Measurements from ENCODE around the gene TOMM7. TPM values are rescaled to one million over a fixed set of nuclear protein-coding genes. Genes with fewer than 3 reads are reported as not detected.

TOMM7 gene
- total and polyA plus RNA-seq, 9 of the 15 experiments (the other 6 are each of a cell fraction or from before 2014, with no cell fraction given): 283 to 1,717 (median 638) TPM

- no peak for TF ChIP-seq HSF4 (CRISPR knock-in tag; IDR thresholded peaks at IDR 0.05; ENCODE audit: borderline replicate concordance)
- TF ChIP-seq GABPB2 (CRISPR knock-in tag; conservative IDR thresholded peaks at IDR 0.05): no peak
- TF ChIP-seq E2F5 (CRISPR knock-in tag; IDR thresholded peaks at IDR 0.05): no peak
- no peak for TF ChIP-seq ZNF384 (IDR thresholded peaks at IDR 0.05; ENCODE audit: low read depth, low read length)
- TF ChIP-seq CXXC5 (CRISPR knock-in tag; IDR thresholded peaks at IDR 0.05): peak; percentile 40
- 0 out of 2 replicates have a peak, but pooled peaks have one; percentile 9 for TF ChIP-seq DMBX1 (CRISPR knock-in tag; IDR thresholded peaks at IDR 0.05; ENCODE audit: borderline replicate concordance)
- no peak for TF ChIP-seq FOXK1 (CRISPR knock-in tag; IDR thresholded peaks at IDR 0.05; ENCODE audit: borderline replicate concordance)
- peak; percentile 72 for TF ChIP-seq E2F8 (IDR thresholded peaks at IDR 0.05; ENCODE audit: low read depth, partially characterized antibody)
- no peak for TF ChIP-seq ZNF175 (CRISPR knock-in tag; IDR thresholded peaks at IDR 0.05; ENCODE audit: low read depth)
- TF ChIP-seq CBX1 (IDR thresholded peaks at IDR 0.05; ENCODE audit: low read depth): 0 out of 2 replicates have a peak, but pooled peaks have one; percentile 34
- TF ChIP-seq TAL1 (IDR thresholded peaks at IDR 0.05): no peak; the same call in 1 of the 2 replicates
- TF ChIP-seq TFAM (CRISPR knock-in tag; conservative IDR thresholded peaks at IDR 0.05): no peak
- no peak for TF ChIP-seq TSC22D4 (tag; IDR thresholded peaks at IDR 0.05)
- no peak for TF ChIP-seq RBM25 (IDR thresholded peaks at IDR 0.05; ENCODE audit: low read depth, low read length, severe bottlenecking)
- TF ChIP-seq FOS (IDR thresholded peaks at IDR 0.05; ENCODE audit: extremely low read depth, insufficient read length): peak; percentile 14
- TF ChIP-seq FOSL1 (tag; conservative IDR thresholded peaks at IDR 0.05): no peak
- TF ChIP-seq CEBPB (tag; IDR thresholded peaks at IDR 0.05): no peak
- no peak for TF ChIP-seq CHAMP1 (IDR thresholded peaks at IDR 0.05)
- TF ChIP-seq KLF13 (tag; IDR thresholded peaks at IDR 0.05; ENCODE audit: borderline replicate concordance, low read depth): no peak
- TF ChIP-seq KDM1A (IDR thresholded peaks at IDR 0.05): no peak
- TF ChIP-seq ZNF253 (CRISPR knock-in tag; conservative IDR thresholded peaks at IDR 0.05): no peak
- TF ChIP-seq ELK3 (CRISPR knock-in tag; IDR thresholded peaks at IDR 0.05): no peak
These were observed at the start of gene TOMM7 (continued) for GRCh38 chr7:22822486-22823141.

Measured in K562 (cell line).